PFSK-1 (cell line): Measurements from ENCODE around the gene INF2.

Experiments
- POLR2AphosphoS5 ChIP-seq: IDR thresholded peaks from 2 replicates; pipeline ENCODE4 v1.6.1; 2012; ENCODE audit warnings: low read depth, mild to moderate bottlenecking, control low read depth, low read length, moderate library complexity
- REST ChIP-seq, 2 experiments: IDR thresholded peaks; 2 replicates each; pipeline versions ENCODE4 v1.6.1 to v1.8.0; 2011 to 2012; ENCODE audit warnings: low read depth in 2 of 2, low read length in 2 of 2, control low read depth in 1 of 2, inconsistent platforms in 1 of 2, mild to moderate bottlenecking in 1 of 2, moderate library complexity in 1 of 2; ENCODE audit not compliant: insufficient read depth in 1 of 2
- SIN3A ChIP-seq: IDR thresholded peaks from 2 replicates; pipeline ENCODE4 v1.6.1; 2012; ENCODE audit warnings: mild to moderate bottlenecking, low read length, moderate library complexity, borderline replicate concordance; ENCODE audit not compliant: insufficient read depth

- TF ChIP-seq POLR2AphosphoS5 (no peak), SIN3A (no peak), REST (IDR thresholded peaks at IDR 0.05; ENCODE audit: insufficient read depth in 1 of 2, low read depth in 2 of 2, low read length in 2 of 2) (no peak)
Measured at GRCh38 chr14:104732355-104732804, 43.0 kb downstream of the INF2 start.
